Trophoblast cell (in vitro differentiated cells and primary cell): ENCODE data around the gene SNRK.

ENCODE experiments used
- DNase-seq, 2 donors: peaks; one replicate each; pipeline ENCODE4 v3.0.0-alpha.2; 2016
- H2AFZ ChIP-seq: 2 replicates; pipeline ENCODE4 v1.6.1; 2013; ENCODE audit warnings: low read length, moderate library complexity, mild to moderate bottlenecking; ENCODE audit not compliant: insufficient read depth, poor library complexity
- H2AK5ac ChIP-seq: 2 replicates; pipeline ENCODE4 v1.6.1; 2013; ENCODE audit warnings: mild to moderate bottlenecking, low read length
- H2BK120ac ChIP-seq: 2 replicates; pipeline ENCODE4 v1.6.1; 2013; ENCODE audit warnings: low read length, mild to moderate bottlenecking, moderate library complexity; ENCODE audit not compliant: insufficient read depth, poor library complexity
- H2BK12ac ChIP-seq: 2 replicates; pipeline ENCODE4 v1.6.1; 2013; ENCODE audit warnings: mild to moderate bottlenecking, low read length, moderate library complexity
- H2BK5ac ChIP-seq: 2 replicates; pipeline ENCODE4 v1.6.1; 2013; ENCODE audit warnings: low read length, low read depth, moderate library complexity, mild to moderate bottlenecking; ENCODE audit not compliant: poor library complexity
- H3K14ac ChIP-seq: 2 replicates; pipeline ENCODE4 v1.6.1; 2013; ENCODE audit warnings: mild to moderate bottlenecking, low read length
- H3K18ac ChIP-seq: 2 replicates; pipeline ENCODE4 v1.6.1; 2013; ENCODE audit warnings: mild to moderate bottlenecking, low read length
- H3K23ac ChIP-seq: 2 replicates; pipeline ENCODE4 v1.6.1; 2013; ENCODE audit warnings: low read length
- H3K27ac ChIP-seq: 2 replicates; pipeline ENCODE4 v1.5.1; 2013; ENCODE audit warnings: low read depth, mild to moderate bottlenecking, inconsistent platforms, low read length, moderate library complexity
- H3K27me3 ChIP-seq: 2 replicates; pipeline ENCODE4 v1.6.1; 2013; ENCODE audit warnings: inconsistent platforms, mild to moderate bottlenecking, low read length, moderate library complexity; ENCODE audit not compliant: insufficient read depth
- H3K36me3 ChIP-seq, 2 experiments: 1 replicate in 1 of 2; 2 replicates in 1 of 2; pipeline ENCODE4 v1.6.1; 2013; ENCODE audit warnings: low read length in 2 of 2, mild to moderate bottlenecking in 2 of 2, moderate library complexity in 1 of 2; ENCODE audit not compliant: insufficient read depth in 2 of 2, control insufficient read depth in 1 of 2
- H3K4ac ChIP-seq: 2 replicates; pipeline ENCODE4 v1.6.1; 2013; ENCODE audit warnings: low read depth, mild to moderate bottlenecking, low read length, moderate library complexity
- H3K4me1 ChIP-seq, 2 experiments: 1 replicate in 1 of 2; 2 replicates in 1 of 2; pipeline ENCODE4 v1.6.1; 2013; ENCODE audit warnings: low read length in 2 of 2, mild to moderate bottlenecking in 2 of 2, moderate library complexity in 1 of 2; ENCODE audit not compliant: insufficient read depth in 2 of 2, control insufficient read depth in 1 of 2
- H3K4me2 ChIP-seq: 2 replicates; pipeline ENCODE4 v1.6.1; 2013; ENCODE audit warnings: inconsistent platforms, mild to moderate bottlenecking, low read length, moderate library complexity
- H3K4me3 ChIP-seq: 2 replicates; pipeline ENCODE4 v1.5.1; 2013; ENCODE audit warnings: mild to moderate bottlenecking, low read depth, low read length, inconsistent platforms
- H3K79me1 ChIP-seq: one replicate; pipeline ENCODE4 v1.6.1; 2013; ENCODE audit warnings: low read length
- H3K79me2 ChIP-seq: 2 replicates; pipeline ENCODE4 v1.6.1; 2013; ENCODE audit warnings: low read length, mild to moderate bottlenecking; ENCODE audit not compliant: control insufficient read depth, insufficient read depth, poor library complexity
- H3K9ac ChIP-seq: 2 replicates; pipeline ENCODE4 v1.6.1; 2013; ENCODE audit warnings: mild to moderate bottlenecking, low read length
- H3K9me3 ChIP-seq: 2 replicates; pipeline ENCODE4 v1.6.1; 2013; ENCODE audit warnings: low read depth, mild to moderate bottlenecking, control low read depth, inconsistent platforms, low read length; ENCODE audit not compliant: insufficient read depth
- H4K12ac ChIP-seq: 2 replicates; pipeline ENCODE4 v1.6.1; 2013; ENCODE audit warnings: low read depth, mild to moderate bottlenecking, low read length, moderate library complexity
- H4K8ac ChIP-seq: 2 replicates; pipeline ENCODE4 v1.6.1; 2013; ENCODE audit warnings: low read depth, mild to moderate bottlenecking, low read length, moderate library complexity
- H4K91ac ChIP-seq: one replicate; pipeline ENCODE4 v1.6.1; 2013; ENCODE audit warnings: low read depth, mild to moderate bottlenecking, low read length, moderate library complexity
- WGBS: extraction: QIAGEN DNeasy Blood & Tissue Kit; methylation state at CpG from one replicate; pipeline ENCODE4 v1.1.7; 2013; ENCODE audit warnings: missing lambda C conversion rate; ENCODE audit not compliant: insufficient read length, insufficient coverage; ENCODE audit errors: extremely low coverage; 5-methylcytosine and 5-hydroxymethylcytosine counted together

Gene SNRK

DNA sequence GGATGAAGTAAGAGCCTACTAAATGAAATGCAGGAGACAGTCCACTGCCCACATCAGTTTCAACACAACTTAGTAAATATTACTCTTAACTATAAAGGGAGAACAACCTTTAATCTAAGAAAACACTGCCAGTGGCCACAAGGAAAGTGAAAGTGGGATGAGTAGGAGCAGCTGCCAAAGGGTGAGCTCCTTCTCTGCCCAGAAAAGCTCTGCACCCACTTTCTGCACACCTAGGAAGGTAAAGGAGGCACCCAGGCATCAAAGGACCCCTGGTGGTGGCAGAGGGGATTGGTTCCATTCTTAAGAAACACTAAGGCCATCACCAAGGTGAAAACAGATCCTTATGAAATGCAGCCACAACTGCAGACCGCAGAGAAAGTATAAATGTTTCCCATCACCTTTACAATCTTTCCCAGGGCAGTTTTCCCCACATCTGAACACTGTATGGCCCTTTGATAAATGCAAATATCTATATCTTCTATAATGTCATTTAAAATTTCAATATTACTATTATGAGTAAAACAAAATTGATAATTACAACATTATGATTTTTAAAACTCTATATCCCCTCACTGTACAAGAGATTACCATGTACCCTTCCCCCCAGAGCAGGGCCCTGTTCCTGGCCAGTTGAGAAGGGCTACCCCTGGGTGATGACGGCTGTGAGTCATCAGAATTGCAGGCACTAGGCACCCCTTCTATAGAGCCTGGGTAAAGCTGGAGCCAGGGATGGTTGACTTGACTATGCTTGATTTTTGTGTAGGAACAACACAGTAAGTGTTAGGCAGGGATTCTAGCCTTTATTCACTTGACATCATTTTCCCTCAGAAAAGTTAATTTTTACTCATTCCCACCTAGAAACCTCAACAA is 92.0 kb downstream of the SNRK start:
- Histone ChIP-seq H3K4me2 (no peak overlapping the region), H3K36me3 (no peaks in the 10 kb centered on the region), H4K91ac (peak overlapping the region; percentile 54), H3K27me3 (no peaks in the 10 kb centered on the region), H3K4me3 (no peak overlapping the region), H3K18ac (no peak overlapping the region), H3K23ac (no peak overlapping the region), H2AFZ (no peak overlapping the region), H3K9ac (no peak overlapping the region), H3K9me3 (no peaks in the 10 kb centered on the region), H4K12ac (no peak overlapping the region), H2BK5ac (no peak overlapping the region), H3K14ac (no peak overlapping the region), H2BK120ac (peak overlapping the region; percentile 48), H3K79me2 (no peaks in the 10 kb centered on the region), H3K79me1 (peaks cover 5% of the 10 kb centered on the region), H3K4ac (no peak overlapping the region), H2BK12ac (no peak overlapping the region), H3K4me1 (peaks cover 5 to 11% of the 10 kb centered on the region in 2 experiments), H3K27ac (no peak overlapping the region), H4K8ac (no peak overlapping the region), H2AK5ac (no peak overlapping the region)
- WGBS, result no CpG with 5 or more reads among the region's 2 CpGs
- DNase-seq, result peak in 1 of 2 donors; percentile 43

DNA sequence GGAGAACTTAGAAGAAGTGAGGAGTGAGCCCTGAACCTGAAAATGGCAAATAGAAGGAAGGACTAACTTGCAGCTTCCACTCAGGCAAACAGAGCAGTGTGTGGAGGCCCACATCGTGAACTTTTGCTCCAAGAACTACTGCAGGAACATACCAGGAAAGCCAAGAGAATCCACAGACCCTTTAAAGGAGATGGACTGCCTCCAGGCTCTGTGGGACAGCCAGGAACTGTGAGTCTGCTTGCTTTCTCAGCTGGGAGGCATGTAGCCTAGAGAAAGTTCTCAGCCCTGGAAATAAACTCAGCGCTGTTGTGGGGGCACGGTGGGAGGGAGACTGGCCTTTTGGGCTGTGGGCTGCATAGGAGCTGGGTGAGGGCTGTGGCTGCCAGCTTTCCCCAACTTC is 93.0 kb downstream of the SNRK start:
- Histone ChIP-seq H3K36me3 (no peaks in the 10 kb centered on the region), H3K18ac (no peak overlapping the region), H3K9me3 (no peaks in the 10 kb centered on the region), H4K91ac (peak overlapping the region; percentile 76), H3K79me2 (no peaks in the 10 kb centered on the region), H3K4me2 (no peak overlapping the region), H3K4ac (peak overlapping the region; percentile 27), H3K14ac (no peak overlapping the region), H3K9ac (no peak overlapping the region), H3K27ac (peak overlapping the region; percentile 57), H2BK120ac (no peak overlapping the region), H3K79me1 (peaks cover 5% of the 10 kb centered on the region), H2AFZ (no peak overlapping the region), H2BK5ac (peak overlapping the region; percentile 31), H3K4me1 (peaks cover 3 to 7% of the 10 kb centered on the region in 2 experiments), H3K23ac (no peak overlapping the region), H3K4me3 (no peak overlapping the region), H2BK12ac (no peak overlapping the region), H4K8ac (peak overlapping the region; percentile 80), H3K27me3 (no peaks in the 10 kb centered on the region), H4K12ac (no peak overlapping the region), H2AK5ac (no peak overlapping the region)
- no peak for DNase-seq
- WGBS, result no CpG with 5 or more reads among the region's 3 CpGs

DNA sequence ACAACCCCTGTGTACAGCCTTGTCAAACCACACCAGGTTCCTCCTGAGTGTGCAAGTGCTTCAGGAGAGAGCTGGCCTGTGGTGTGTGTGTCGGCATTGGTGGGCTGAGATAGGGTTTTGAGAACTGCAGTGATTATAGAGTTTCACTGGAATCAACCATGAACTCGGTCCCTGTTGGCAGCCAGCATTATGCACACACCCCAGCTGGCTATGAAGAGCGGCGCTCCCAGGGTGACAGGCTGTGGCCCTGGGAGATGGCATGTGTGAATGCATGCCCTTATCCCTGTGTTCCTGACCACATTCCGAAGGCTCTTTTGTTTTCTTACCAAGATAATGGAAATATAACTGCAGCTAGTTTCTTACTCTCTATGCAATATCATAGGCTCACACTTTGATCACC is 101.8 kb downstream of the SNRK start:
- no peaks in the 10 kb centered on the region for H3K79me1 ChIP-seq
- no CpG with 5 or more reads among the region's 5 CpGs for WGBS
- H4K12ac ChIP-seq, result no peak overlapping the region
- H3K14ac ChIP-seq, result no peak overlapping the region
- no peaks in the 10 kb centered on the region for H3K79me2 ChIP-seq
- H3K4ac ChIP-seq, result no peak overlapping the region
- no peaks in the 10 kb centered on the region for H3K36me3 ChIP-seq
- no peak overlapping the region for H3K27ac ChIP-seq
- no peak overlapping the region for H2AK5ac ChIP-seq
- H3K23ac ChIP-seq, result no peak overlapping the region
- no peaks in the 10 kb centered on the region for H3K27me3 ChIP-seq
- no peaks in the 10 kb centered on the region for H3K9me3 ChIP-seq
- H2BK5ac ChIP-seq, result no peak overlapping the region
- no peak overlapping the region for H4K91ac ChIP-seq
- H3K4me3 ChIP-seq, result no peak overlapping the region
- H3K4me1 ChIP-seq, result no peaks in the 10 kb centered on the region
- H3K4me2 ChIP-seq, result no peak overlapping the region
- no peak for DNase-seq
- no peak overlapping the region for H2BK120ac ChIP-seq
- no peak overlapping the region for H3K18ac ChIP-seq
- H2BK12ac ChIP-seq, result no peak overlapping the region
- no peak overlapping the region for H3K9ac ChIP-seq
- no peak overlapping the region for H2AFZ ChIP-seq
- H4K8ac ChIP-seq, result no peak overlapping the region

DNA sequence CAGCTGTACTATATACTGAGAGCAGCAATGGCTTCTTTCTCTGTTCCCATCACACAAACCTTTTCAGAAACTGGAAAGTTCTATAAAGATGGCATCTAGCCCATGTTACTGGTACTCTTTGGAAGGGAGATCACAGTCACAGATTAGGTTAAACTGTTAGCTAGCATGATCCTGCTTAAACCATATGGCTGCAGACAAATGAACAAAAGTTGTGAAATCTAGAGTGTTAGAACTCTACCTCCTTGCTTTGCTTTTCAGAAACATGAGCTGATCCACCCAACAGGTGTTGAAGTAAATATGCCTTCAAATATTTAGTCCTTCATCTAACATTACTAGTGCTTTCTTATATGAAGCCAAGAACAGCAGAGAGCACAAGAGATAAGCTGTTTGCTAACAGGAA is 102.6 kb downstream of the SNRK start:
- Histone ChIP-seq H3K4me3 (no peak overlapping the region), H3K27ac (no peak overlapping the region), H3K36me3 (no peaks in the 10 kb centered on the region)

More for the DNA sequence above, 102.6 kb downstream of the SNRK start:
- no peak overlapping the region for H3K9ac ChIP-seq
- no peaks in the 10 kb centered on the region for H3K79me2 ChIP-seq
- no peak overlapping the region for H2BK12ac ChIP-seq
- H2AFZ ChIP-seq, result no peak overlapping the region
- H2BK5ac ChIP-seq, result no peak overlapping the region
- no peak overlapping the region for H2AK5ac ChIP-seq
- H4K8ac ChIP-seq, result no peak overlapping the region
- H4K12ac ChIP-seq, result no peak overlapping the region
- no peak for DNase-seq
- H3K79me1 ChIP-seq, result no peaks in the 10 kb centered on the region
- no peak overlapping the region for H3K4me2 ChIP-seq
- no peak overlapping the region for H3K14ac ChIP-seq
- H4K91ac ChIP-seq, result no peak overlapping the region
- H3K4ac ChIP-seq, result no peak overlapping the region
- no peak overlapping the region for H3K23ac ChIP-seq
- no peak overlapping the region for H2BK120ac ChIP-seq
- no peaks in the 10 kb centered on the region for H3K9me3 ChIP-seq
- no peak overlapping the region for H3K18ac ChIP-seq
- no peaks in the 10 kb centered on the region for H3K27me3 ChIP-seq
- no peaks in the 10 kb centered on the region for H3K4me1 ChIP-seq
